Fibroblast of the conjunctiva (primary cell): Measurements from ENCODE around the gene CBX7.

Experiments
- DNase-seq: peaks from one replicate; pipeline ENCODE4 v3.0.0-alpha.2; 2010; ENCODE audit warnings: low read depth

CBX7 gene

DNA sequence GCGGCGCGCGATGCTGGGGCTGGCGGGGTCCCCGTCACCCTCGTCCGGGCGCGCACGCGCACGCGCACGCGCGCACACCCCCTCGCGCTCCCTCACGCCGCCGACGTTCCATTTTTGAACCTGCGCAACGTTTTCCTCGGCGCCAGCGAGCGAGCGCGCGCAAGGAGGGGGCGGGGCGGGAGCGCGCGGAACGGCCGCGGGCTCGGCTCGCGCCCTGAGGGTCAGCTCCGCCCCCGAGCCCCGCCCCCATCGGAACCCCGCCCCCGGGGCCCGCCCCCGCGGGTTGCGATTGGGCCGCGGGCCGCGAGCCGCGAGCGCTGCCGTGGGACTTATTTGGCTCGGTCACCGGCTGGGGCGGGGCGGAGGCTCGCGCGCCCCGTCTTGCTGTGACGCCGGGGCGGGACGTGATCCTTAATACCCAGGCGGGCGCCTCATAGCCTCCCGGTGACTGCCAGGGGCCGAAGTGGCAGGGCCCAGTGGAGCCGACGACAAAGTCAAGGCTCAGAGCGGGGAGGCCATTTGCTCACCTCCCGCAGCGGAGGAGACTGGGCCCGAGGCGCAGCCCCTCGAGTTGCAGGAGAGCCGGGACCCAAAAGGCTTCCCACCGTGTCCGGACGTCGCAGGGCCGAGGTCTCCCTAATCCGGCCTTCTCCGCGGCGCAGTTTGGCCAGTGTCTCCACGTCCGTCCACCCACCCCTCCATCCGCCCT lies at the start of gene CBX7:
CBX7 (minus strand) TSS at position 170 of the 709 bp plus-strand sequence. CDS start 236 bp downstream, outside the sequence.
- DNase-seq = peak; percentile 48

DNA sequence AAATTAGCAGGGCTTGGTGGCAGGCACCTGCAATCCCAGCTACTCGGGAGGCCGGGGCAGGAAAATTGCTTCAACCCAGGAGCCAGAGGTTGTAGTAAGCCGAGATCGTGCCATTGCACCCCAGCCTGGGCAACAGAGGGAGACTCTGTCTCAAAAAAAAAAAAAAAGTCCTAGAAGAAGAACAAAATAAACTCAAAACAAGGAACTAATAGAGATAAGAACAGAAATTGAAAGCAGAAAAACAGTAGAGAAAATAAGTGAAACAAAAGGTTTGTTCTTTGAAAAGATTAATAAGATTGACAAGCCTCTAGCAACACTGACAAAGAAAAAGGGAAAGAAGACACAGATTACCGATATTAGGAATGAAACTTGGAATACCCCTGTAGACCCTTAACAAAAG lies 45.1 kb upstream of the CBX7 start:
- no peak for DNase-seq

DNA sequence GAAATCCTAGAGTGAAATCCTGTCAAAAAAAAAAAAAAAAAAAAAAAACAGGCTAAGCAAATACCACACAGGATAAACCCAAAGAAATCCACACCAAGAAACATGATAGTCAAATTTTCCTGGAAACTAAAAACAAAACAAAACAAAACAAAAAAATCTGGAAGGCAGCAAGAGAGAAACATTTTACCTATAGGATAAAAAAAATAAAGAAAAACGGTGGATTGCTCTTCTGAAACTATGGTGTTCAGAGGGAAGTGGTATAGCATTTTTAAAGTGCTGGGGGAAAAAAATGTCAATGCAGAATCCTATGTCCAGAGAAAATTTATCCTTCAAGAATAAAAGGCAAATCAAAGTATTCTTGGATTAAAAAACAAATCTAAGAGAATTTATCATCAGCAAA lies 41.6 kb upstream of the CBX7 start:
- no peak for DNase-seq

DNA sequence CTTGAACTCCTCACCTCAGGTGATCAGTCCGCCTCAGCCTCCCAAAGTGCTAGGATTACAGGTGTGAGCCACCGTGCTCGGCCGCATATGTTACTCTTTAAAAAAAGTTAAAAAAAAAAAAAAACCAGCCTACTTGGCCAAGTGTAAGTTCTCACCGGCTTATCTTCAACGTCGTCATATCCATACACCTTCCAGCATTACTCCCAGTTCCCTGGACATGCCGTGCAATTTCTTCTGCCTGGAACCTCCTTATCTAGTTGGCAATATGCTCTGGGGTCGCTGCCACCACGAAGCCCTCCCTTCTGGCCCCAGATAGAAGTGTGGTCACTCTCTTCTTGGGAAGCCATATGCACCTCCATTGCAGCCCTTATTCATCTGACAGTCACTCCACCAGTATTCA lies 36.3 kb upstream of the CBX7 start:
- no peak for DNase-seq

DNA sequence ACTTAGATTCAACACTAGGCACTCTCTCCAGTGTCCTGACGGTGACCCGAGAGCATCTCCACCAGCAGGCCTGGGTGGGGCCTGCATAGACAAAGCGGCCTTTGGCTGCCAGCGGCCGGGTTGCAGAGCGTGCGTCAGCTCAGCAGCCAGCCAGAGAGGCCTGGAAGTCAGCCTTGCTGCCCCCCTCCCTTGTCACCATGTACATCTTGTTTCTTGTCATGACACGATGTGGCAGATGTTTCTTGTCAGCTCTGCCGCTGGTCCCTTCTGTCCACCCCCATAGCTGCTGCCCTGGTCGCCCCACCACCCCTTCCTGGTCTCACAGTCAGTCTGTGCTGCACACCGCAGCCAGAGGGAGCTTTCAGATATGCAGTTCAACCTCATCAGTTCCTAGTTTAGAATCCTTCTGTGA lies 33.1 kb upstream of the CBX7 start:
- no peak for DNase-seq

DNA sequence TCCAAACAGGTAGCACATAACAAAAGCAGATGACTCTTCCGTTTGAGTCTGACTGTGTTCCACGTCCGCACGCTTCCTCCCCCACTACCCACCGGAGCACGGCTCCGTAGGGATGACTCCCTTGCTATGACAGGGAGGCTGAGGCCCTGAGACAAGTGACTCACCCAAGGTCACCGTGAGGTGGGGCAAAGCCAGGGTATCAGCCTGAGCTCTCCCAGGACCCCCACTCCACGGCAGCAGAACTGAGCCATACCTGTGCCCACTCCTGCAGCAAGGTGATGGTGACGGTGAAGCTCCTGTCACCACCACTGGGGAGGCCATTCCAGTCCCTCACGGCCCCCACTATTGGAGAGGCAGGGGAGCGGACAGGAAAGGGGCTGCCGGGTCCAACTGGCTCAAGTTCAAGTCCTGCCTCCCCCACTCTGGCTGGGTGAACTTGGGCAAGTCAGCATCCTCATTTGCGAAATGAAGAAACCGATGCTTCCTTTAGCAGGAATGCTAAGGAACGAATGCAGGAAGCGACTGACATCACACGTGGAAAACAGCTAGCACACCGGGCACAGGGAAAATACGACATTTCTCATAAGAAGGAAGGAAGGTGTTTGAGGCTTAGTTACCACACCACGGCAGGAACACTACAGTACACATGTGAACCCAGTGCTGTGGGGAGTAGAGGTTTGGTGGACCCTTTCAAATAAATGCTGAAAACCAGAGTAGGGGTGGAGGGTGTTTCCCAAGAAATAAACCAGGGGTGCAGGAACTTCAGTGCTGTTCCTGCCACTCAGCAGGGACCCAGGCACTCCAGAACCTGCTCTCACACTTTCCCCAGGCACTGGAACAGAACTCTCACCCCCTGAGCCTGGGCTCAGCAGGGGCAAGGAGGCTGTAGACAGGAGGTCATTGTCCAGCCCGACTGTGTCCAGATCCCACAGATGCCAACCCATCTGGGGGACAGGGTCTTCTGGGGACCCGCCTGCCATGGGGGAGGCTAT lies 32.4 kb upstream of the CBX7 start:
- no peak for DNase-seq

DNA sequence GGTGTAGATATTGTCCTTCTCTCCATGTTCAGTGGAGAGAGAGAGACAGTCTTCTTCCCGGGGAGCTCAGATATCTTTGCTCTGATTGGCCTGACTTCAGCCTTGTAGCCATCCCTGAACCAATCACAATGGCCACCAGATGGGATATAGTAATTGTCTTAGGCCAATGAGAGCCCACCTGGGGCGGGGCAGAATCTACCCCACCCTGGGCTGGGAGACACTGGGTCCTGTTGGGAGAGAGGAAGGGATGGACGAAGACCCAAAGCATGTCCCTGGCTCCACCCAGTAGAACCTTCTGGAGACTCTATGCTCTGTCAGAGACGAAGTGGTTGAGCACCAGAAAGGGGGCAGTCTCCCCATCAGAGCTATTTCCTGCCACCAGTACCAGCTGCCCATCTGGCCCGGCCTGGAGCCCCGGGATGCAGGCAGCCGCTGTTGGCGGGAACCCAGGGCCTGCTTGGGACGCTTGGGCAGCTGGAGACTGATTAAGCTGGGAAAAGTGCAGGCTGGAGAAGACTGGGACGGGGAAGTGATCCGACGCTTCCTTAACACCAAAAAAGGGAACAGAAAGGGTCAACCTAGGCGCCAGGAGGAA lies 31.6 kb upstream of the CBX7 start:
- DNase-seq = no peak

DNA sequence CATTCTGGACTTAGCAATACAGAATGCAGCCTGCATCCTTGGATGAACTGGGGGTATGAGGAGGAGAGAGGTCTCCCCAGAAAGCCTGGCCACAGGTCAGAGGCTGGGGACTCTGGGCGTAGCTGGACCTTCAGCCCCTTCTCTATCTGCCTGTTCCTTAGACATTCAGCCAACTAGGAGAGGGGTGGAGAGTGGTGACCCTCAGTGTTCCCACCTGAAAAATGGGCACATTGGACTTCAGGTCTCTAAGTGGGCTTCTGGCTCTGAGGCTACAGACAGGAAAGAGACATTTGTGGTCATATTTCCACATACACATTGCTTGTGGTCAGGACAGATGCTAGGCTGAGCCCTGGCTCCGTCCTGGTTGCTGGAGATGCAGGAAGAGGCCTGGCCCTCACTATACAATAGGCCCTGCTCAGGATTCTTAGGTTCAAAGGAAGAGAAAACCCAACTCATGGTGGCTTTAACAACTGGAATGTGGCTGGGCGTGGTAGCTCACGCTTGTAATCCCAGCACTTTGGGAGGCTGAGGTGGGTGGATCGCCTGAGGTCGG lies 30.1 kb upstream of the CBX7 start:
- no peak for DNase-seq

DNA sequence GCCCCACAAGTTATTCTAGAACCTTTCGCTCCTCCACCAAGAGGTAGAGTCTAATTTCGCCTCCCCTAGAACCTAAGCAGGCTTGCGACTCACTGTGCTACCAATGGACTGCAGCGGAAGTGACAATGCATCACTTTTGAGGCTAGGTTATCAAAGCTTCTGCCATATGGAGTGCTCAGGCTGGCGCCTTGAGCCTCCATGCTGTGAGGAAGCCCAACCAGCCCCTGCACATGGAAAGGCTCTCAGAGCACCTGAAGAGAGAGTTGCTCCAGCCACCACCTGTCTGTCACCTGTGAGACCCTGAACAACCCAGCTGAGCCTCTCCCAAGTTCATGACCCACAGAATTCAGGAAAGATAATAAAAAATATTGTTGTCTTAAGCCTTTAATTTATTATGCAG lies 29.3 kb upstream of the CBX7 start:
- DNase-seq = no peak

DNA sequence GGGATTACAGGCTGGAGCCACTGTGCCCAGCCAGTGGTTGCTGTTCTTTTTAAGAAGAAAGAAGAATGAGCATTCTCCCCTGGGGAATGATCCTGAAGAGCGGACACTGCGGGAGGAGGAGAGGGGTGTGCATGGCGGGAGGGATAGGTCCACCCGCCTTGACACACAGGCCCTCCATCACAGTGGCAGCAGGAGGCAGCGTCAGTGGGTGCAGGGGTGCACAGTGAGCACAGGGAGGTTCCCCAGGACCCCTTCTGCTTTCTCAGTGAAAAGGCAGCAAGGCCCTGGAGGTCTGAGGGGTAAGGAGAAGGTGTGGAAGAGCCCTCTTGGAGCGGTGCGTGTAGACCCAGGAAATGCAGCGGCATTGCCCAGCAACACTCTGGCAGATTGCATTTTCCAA lies 28.9 kb upstream of the CBX7 start:
- DNase-seq = no peak

DNA sequence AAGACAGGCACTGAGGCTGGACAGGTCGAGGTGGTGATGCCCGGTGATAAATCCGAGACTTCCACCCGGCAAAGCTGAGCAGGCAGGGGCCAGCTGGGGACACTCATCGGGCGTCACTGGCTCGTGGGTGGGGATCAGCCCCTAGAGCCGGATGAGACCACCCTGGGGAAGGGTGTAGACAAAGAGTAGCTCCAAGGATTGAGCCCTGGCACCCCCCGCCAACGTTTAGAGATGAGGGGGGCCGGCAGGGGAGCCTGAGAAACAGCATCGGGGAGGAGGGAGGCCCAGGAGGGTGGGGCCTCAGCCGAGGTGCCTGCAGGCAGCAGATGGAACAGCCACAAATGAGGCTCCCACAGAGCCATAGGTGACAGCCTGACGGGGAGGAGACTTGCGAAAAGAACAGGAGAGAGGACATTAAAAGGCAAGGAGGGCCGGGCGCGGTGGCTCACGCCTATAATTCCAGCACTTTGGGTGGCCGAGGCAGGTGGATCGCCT lies 27.4 kb upstream of the CBX7 start:
- no peak for DNase-seq

DNA sequence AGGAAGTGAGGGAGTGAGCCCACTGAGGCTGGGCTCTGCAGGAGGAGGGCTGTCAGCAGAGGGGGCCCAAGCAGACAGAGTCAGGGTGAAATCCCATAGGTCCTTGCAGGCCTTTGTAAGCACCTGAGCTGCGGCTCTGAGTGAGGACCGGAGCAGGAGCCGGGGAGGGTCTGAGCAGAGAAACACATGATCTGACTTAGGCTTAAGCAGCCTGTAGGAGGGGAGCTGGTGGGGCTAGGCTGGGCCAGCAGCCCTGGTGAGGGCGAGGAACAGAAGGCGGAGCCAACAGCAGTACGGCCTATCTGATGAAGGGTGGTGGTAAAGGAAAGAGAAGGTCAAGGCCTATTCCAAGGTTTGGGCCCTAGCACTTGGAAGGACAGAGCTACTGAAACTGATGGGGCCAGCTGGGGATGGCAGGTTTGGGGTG lies 26.9 kb upstream of the CBX7 start:
- no peak for DNase-seq

DNA sequence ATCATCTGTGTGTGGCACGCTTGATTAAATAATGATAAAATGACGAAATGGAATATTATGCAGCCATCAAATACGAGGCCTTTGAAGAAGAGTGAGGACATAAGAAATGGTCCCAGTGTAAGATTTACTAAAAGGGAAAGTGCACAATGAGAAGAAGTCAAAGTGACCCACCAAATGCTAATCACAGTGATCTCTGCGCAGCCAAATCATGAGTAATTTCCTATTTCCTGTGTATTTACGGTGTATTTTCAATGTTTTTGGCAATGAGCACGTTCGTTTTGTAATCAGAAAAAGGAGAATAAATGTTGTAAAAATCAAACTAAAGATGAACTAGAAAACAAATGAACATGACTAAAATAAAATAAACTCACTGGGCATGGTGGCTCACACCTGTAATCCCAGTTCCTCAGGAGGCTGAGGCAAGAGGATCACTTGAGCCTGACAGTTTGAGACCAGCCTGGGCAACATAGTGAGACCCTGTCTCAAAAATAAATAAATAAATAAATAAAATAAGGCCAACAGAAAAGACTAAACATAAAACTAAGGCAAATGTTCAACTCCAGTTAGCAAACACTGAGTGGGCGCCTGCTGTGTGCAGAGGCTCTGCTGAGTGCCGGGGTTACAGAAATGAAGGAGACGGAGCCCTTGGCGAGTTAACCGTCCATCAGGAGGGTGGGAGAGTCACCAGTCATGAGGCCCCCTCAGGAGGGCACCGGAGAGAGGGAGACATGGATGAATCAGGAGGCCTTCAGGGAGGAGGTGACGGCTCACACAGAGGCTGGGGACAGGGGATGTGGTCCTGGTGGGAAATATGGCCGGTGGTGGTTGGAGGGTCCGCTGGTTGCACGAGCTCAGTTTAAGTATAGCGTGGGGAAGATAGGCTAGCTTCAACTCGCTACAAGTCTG lies 26.0 kb upstream of the CBX7 start:
- no peak for DNase-seq

DNA sequence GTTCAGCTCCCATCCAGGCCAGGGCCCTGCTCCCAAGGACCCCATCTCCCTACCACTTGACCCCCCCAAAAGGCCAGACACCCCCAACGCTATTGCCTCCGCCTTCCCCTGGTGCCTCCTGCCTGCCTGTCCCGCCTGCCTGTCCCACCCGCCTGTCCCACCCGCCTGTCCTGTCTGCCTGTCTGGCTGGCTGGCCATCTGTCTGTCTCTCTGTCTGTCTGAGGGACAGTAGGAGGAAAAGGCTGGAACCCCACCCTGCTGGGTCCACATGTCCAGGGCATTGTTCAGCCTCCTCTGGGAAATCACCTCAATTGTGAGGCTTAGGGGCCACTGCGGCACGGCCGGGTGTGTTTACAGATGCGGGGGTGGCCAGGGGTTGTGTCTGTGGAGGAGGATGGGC lies 25.3 kb upstream of the CBX7 start:
- DNase-seq = no peak

DNA sequence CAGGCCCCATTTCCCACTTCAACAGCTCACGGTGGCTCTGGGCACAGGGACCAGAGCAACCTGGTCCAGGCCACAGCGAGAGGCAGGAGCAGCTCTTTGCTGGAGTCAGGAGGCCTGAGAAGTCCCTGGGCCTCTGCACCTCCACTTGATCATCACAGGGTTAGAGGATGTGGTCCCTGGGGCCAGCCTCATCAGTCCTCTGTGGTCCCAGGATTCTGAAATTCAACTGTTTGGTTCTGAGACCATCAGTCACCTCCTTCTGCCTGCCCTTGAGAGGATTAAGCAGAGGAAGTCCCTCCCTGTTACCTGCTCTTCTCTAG lies 24.9 kb upstream of the CBX7 start:
- DNase-seq = no peak

DNA sequence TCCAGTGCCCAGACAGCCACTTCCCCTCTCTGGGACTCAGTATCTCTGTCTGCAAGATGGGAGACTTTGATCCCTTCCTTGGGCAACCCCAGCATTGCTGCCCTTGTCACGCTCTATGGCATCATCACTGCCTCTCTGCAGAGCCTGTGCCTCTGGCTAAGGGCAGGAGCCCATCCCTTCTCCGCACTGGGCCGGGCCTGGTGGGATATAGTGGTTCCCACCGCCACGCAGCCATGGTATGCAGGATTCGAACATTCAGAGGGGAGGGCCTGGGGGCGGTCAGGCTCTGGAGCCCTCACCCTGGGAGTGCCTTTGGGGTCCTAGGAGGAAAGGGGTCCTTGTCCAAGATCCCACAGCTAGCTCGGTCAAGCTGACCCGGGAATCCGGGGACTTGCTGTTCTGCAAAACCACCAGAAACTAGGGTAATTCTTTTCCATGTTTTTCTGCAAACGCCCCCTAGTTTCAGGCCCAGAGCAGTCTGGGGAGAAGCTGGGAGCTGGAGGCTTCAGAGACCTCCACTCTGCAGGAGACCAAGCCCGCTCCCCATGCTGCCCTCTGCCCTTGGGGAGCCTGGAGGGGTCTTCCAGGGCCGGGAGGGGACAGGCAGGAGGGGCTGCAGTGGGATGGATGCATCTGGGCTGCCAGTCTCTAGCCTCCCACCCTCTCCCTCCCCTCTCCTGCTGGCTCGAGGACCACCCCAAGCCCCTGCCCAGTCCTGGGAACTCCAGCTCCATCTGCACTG lies 24.4 kb upstream of the CBX7 start:
- DNase-seq = no peak

DNA sequence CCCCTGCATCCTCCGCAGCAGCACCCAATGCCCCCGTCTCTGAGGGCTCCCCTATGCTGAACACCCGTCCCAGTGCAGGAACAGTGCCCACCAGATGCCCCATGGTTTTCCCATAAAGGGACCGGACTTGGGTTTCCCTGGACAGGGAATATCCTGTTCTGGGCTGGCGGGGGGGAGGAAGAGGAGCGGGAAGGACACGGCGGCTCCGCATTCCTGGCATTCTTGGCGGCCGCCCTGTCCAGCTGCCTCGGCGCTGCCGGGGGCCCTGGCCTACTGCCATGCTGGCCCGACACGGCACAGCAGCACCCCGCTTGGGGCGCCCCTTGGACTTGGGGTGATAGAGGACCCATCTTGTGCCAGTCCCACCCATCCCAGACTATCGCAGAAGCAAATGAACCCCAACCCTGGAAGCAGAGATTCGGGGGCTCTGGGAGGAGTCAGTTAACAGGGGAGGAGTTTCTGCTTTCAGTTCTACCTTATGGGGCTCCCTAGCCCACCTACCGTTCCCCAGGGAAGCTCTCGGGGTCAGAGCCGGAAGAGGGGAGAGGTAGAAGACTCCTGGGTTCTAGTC lies 23.7 kb upstream of the CBX7 start:
- no peak for DNase-seq

DNA sequence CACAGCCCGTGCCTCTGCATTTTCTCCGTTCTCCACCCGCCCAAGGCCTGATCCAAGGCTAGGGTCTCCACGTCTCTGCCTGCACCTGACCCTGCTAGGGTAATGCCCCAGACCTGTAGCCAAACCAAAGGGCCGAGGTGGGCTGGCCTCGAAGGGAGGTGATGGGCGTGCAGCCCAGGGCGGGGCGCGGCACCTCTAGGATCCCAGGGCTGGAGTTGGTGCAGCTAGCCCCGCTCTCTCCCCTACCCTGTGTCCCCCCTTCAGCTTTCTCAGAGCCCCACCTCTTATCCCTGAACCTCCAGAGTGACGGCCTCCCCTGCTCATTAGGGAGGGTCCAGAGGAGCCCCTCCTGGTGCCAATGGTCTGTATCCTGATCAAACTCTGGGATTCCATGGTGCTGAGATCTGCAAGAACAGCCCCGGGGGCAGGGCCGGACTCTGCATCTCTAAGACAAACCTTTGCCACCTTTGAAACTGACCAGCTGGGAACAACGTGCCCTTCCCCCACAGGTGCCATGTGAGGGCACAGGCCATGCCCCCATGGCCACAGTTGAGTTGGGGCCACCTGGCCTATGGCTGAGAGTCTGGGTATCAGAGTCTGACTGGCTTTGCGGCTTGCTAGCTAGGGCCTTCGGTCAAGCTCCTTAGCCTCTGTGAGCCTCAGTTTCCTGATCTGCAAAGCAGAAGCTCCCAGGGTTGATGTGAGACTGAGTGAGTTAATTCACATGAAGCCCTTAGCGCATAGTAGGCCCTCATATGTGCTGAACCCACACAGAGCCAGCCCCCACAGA lies 23.1 kb upstream of the CBX7 start:
- DNase-seq = no peak
